Stimulated activated CD4-positive, alpha-beta T cell treated with anti-CD3 and anti-CD28 coated beads, TNF-alpha, amount 100 ng/mL, for 1 hour (primary cell): ENCODE results near the gene LRRC72.

Experiments used
- DNase-seq, 3 donors: peaks; one replicate each; pipeline ENCODE4 v3.0.0-alpha.2; 2020; ENCODE audit warnings: low read depth in 3 of 3, low spot score in 1 of 3

The LRRC72 gene

DNA sequence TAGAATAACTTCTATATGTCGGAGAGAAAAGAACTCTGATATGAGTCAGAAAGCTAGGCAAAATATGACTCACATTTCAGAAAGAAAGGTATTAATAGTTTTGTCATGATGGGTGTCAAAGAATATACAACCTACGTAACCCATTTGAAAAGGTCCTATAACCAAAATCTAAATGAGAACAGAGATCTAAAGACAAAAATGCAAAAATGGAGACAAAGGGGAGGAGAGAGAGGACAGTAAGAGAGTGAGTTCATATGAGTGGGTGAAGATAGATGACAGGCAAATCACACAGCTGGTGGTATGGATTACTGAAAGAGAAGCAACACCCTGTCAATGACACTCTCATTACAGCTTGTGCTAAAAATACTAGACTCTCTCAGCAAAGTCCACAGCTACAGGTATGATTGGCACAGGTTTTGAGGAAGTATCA is 93.4 kb downstream of the LRRC72 start:
- no peak for DNase-seq

- DNase-seq = no peak
Observed at GRCh38 chr7:16626388-16626787, 99.8 kb downstream of the LRRC72 start.

GRCh38 chr7:16627236-16627635 is 100.6 kb downstream of the LRRC72 start:
- no peak for DNase-seq

DNA sequence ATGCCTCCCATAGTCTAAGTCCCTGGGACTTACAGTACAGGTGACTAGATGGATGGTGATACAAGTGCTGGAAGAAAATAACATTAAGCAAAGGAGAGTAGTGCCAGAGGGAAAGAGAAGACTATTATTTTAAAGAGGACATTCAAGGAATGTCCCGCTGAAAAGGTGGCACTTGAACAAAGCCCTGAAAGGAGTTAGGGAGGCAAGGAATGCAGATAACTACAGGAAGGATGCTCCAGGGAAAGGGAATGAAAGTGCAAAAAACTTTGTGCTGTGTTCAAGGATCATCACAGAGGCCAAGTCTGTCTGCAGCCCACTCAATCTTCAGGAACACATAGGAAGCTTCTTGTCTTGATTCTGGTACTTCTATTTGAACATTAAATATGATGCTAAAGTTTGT is 104.0 kb downstream of the LRRC72 start:
- no peak for DNase-seq
